ENCODE results near the gene MAPK8. TPM values are rescaled to one million over a fixed set of nuclear protein-coding genes. Genes with fewer than 3 reads are reported as not detected.

Gene MAPK8
- total RNA-seq, 1 experiment from 2014 or later: 83.3 TPM

- Mint-ChIP-seq H3K27ac (ENCODE audit: unreplicated experiment) (no peak overlapping the region), H3K27me3 (ENCODE audit: insufficient read depth, unreplicated experiment) (no peaks in the 10 kb centered on the region), H3K36me3 (ENCODE audit: insufficient read depth, unreplicated experiment) (peaks cover 6% of the 10 kb centered on the region), H3K9me3 (ENCODE audit: unreplicated experiment) (no peaks in the 10 kb centered on the region), H3K4me1 (ENCODE audit: low read depth, unreplicated experiment) (no peaks in the 10 kb centered on the region), H3K4me3 (ENCODE audit: unreplicated experiment) (no peak overlapping the region)
- no peak for DNase-seq
- no peaks in the 10 kb centered on the region; the same call in 1 of the 2 replicates for H3K36me3 ChIP-seq (ENCODE audit: control insufficient read depth, insufficient read depth, low read length)
- TF ChIP-seq, protein P1, sequence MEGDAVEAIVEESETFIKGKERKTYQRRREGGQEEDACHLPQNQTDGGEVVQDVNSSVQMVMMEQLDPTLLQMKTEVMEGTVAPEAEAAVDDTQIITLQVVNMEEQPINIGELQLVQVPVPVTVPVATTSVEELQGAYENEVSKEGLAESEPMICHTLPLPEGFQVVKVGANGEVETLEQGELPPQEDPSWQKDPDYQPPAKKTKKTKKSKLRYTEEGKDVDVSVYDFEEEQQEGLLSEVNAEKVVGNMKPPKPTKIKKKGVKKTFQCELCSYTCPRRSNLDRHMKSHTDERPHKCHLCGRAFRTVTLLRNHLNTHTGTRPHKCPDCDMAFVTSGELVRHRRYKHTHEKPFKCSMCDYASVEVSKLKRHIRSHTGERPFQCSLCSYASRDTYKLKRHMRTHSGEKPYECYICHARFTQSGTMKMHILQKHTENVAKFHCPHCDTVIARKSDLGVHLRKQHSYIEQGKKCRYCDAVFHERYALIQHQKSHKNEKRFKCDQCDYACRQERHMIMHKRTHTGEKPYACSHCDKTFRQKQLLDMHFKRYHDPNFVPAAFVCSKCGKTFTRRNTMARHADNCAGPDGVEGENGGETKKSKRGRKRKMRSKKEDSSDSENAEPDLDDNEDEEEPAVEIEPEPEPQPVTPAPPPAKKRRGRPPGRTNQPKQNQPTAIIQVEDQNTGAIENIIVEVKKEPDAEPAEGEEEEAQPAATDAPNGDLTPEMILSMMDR (IDR thresholded peaks at IDR 0.05; ENCODE audit: insufficient read depth in 1 of 2, low read depth in 1 of 2, low read length in 1 of 2, severe bottlenecking in 1 of 2, unreplicated experiment in 1 of 2): no peak
- no peaks in the 10 kb centered on the region; the same call in 1 of the 2 replicates for H3K9me3 ChIP-seq
- no TSS peak for BruUV-seq (replicated peaks)
- no peaks in the 10 kb centered on the region for H3K27me3 ChIP-seq (replicated peaks; ENCODE audit: control insufficient read depth, insufficient read depth, low read length)
- H3K4me3 ChIP-seq (ENCODE audit: low read depth, low read length): no peak overlapping the region
- POLR2A ChIA-PET: no interaction called here
- 0 out of 2 replicates have a peak, but pooled peaks cover 6% of the 10 kb centered on the region for H3K4me1 ChIP-seq
- intact Hi-C loops (cut with micrococcal nuclease; ENCODE audit: unreplicated experiment): no loop called here
- CTCF ChIA-PET: no interaction called here
Measured at GRCh38 chr10:48406204-48406603, 99.7 kb downstream of the MAPK8 start.

DNA sequence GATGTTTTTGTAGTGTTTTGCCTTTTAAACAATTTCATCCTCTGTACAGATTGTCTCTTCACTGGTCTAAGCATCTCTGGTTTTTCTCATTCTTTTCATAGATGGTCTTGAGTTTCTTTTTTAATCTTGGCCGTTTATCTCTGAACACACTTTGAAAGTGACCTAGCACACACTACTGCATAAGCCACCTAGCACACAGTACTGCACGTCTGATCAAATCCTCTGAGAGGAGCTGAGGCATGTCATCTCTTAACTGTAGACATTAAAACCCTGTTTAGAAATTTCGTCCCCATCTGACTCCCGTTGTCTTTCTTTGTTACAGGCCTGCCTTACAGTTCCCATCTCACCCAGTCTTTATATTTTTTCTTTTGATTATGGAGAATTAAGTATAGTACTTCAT, 100.2 kb downstream of the MAPK8 start:
- intact Hi-C loops (cut with micrococcal nuclease; ENCODE audit: unreplicated experiment): no loop called here
- Mint-ChIP-seq H3K27me3 (ENCODE audit: insufficient read depth, unreplicated experiment) (no peaks in the 10 kb centered on the region), H3K4me3 (ENCODE audit: unreplicated experiment) (no peak overlapping the region), H3K27ac (ENCODE audit: unreplicated experiment) (no peak overlapping the region), H3K9me3 (ENCODE audit: unreplicated experiment) (no peaks in the 10 kb centered on the region), H3K4me1 (ENCODE audit: low read depth, unreplicated experiment) (no peaks in the 10 kb centered on the region), H3K36me3 (ENCODE audit: insufficient read depth, unreplicated experiment) (peaks cover 9% of the 10 kb centered on the region)
- no peaks in the 10 kb centered on the region; the same call in 1 of the 2 replicates for H3K36me3 ChIP-seq (ENCODE audit: control insufficient read depth, insufficient read depth, low read length)
- no peak for DNase-seq
- ChIA-PET CTCF (no interaction called here), POLR2A (no interaction called here)
- H3K4me1 ChIP-seq: 0 out of 2 replicates have a peak, but pooled peaks cover 2% of the 10 kb centered on the region
- TF ChIP-seq, protein P1 (IDR thresholded peaks at IDR 0.05; ENCODE audit: insufficient read depth in 1 of 2, low read depth in 1 of 2, low read length in 1 of 2, severe bottlenecking in 1 of 2, unreplicated experiment in 1 of 2): no peak
- BruUV-seq (replicated peaks): no TSS peak
- H3K9me3 ChIP-seq: no peaks in the 10 kb centered on the region; the same call in 1 of the 2 replicates
- H3K4me3 ChIP-seq (ENCODE audit: low read depth, low read length): no peak overlapping the region
- H3K27me3 ChIP-seq (replicated peaks; ENCODE audit: control insufficient read depth, insufficient read depth, low read length): no peaks in the 10 kb centered on the region

DNA sequence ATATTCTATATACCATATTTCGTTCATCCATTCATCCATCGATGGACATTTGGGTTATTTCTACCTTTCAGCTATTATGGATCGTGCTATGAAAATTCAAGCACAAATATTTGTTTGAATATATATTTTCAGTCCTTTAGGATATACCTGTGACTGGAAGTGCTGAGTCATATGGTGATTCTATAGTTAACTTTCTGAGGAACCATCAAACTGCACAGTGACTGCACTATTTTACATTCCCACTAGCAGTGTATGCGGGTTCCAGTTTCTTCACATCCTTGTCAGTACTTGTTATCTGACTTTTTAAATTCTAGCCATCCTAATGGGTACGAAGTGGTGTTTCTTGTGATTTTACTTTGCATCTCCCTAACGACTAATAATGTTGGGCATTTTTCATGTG, 104.0 kb downstream of the MAPK8 start:
- intact Hi-C loops (cut with micrococcal nuclease; ENCODE audit: unreplicated experiment): no loop called here
- Mint-ChIP-seq H3K9me3 (ENCODE audit: unreplicated experiment) (peaks cover 14% of the 10 kb centered on the region), H3K36me3 (ENCODE audit: insufficient read depth, unreplicated experiment) (peaks cover 23% of the 10 kb centered on the region), H3K27ac (ENCODE audit: unreplicated experiment) (no peak overlapping the region), H3K27me3 (ENCODE audit: insufficient read depth, unreplicated experiment) (no peaks in the 10 kb centered on the region), H3K4me1 (ENCODE audit: low read depth, unreplicated experiment) (peaks cover 7% of the 10 kb centered on the region), H3K4me3 (ENCODE audit: unreplicated experiment) (no peak overlapping the region)
- no TSS peak for BruUV-seq (replicated peaks)
- CTCF ChIA-PET: no interaction called here
- POLR2A ChIA-PET: no interaction called here
- Histone ChIP-seq H3K4me3 (ENCODE audit: low read depth, low read length) (no peak overlapping the region), H3K36me3 (ENCODE audit: control insufficient read depth, insufficient read depth, low read length) (no peaks in the 10 kb centered on the region), H3K4me1 (peaks cover 4% of the 10 kb centered on the region), H3K9me3 (peaks cover 11% of the 10 kb centered on the region), H3K27me3 (replicated peaks; ENCODE audit: control insufficient read depth, insufficient read depth, low read length) (no peaks in the 10 kb centered on the region)
- TF ChIP-seq, protein P1 (IDR thresholded peaks at IDR 0.05; ENCODE audit: insufficient read depth in 1 of 2, low read depth in 1 of 2, low read length in 1 of 2, severe bottlenecking in 1 of 2, unreplicated experiment in 1 of 2): no peak
- DNase-seq: no peak
